Common myeloid progenitor, CD34-positive (primary cell): Measurements from ENCODE around the gene C10orf71.

ENCODE experiments used
- CTCF ChIA-PET: fragments of 350-600 bp; sonication (Branson Sonifier 250); formaldehyde crosslinking; loops from one replicate; lab custom pipeline; 2021; ENCODE audit warnings: antibody characterized with exemption; lab: Charles Lee
- POLR2A ChIA-PET: fragments of 350-600 bp; sonication (Branson Sonifier 250); formaldehyde crosslinking; loops from one replicate; lab custom pipeline; 2021; ENCODE audit warnings: antibody characterized with exemption; lab: Charles Lee
- DNase-seq, 3 donors: peaks; one replicate each; pipeline versions ENCODE4 v3.0.0 to v3.0.0-alpha.2; 2013
- H3K27ac ChIP-seq, 2 experiments: 1 replicate in 1 of 2; 2 replicates in 1 of 2; pipeline ENCODE4 v1.7.0; 2013; ENCODE audit warnings: inconsistent platforms in 2 of 2, low read length in 2 of 2, mild to moderate bottlenecking in 2 of 2, low read depth in 1 of 2, moderate library complexity in 1 of 2; ENCODE audit not compliant: severe bottlenecking in 2 of 2, insufficient read depth in 1 of 2, poor library complexity in 1 of 2
- H3K27me3 ChIP-seq, 5 experiments: replicated peaks in 2 of 5; 1 replicate in 3 of 5; 2 replicates in 2 of 5; pipeline versions ENCODE4 v1.6.1 to v1.7.0; 2013; ENCODE audit warnings: low read length in 4 of 5, mild to moderate bottlenecking in 2 of 5, moderate library complexity in 2 of 5, inconsistent platforms in 1 of 5; ENCODE audit not compliant: insufficient read depth in 5 of 5, control insufficient read depth in 4 of 5
- H3K36me3 ChIP-seq, 4 experiments: 1 replicate in 2 of 4; 2 replicates in 2 of 4; pipeline versions ENCODE4 v1.6.1 to v1.7.0; 2013; ENCODE audit warnings: low read length in 3 of 4, control low read depth in 1 of 4, mild to moderate bottlenecking in 1 of 4; ENCODE audit not compliant: control insufficient read depth in 4 of 4, insufficient read depth in 4 of 4
- H3K4me1 ChIP-seq, 4 experiments: 1 replicate in 3 of 4; 2 replicates in 1 of 4; pipeline versions ENCODE4 v1.6.1 to v1.7.1; 2013; ENCODE audit warnings: low read length in 3 of 4, mild to moderate bottlenecking in 3 of 4, control low read depth in 1 of 4, inconsistent platforms in 1 of 4, moderate library complexity in 1 of 4; ENCODE audit not compliant: control insufficient read depth in 4 of 4, insufficient read depth in 4 of 4; ENCODE audit errors: control extremely low read depth in 1 of 4
- H3K4me3 ChIP-seq, 7 experiments: 1 replicate in 4 of 7; 2 replicates in 3 of 7; pipeline versions ENCODE4 v1.5.1 to v1.7.0; 2013; ENCODE audit warnings: mild to moderate bottlenecking in 7 of 7, low read length in 6 of 7, moderate library complexity in 6 of 7, inconsistent platforms in 2 of 7, low read depth in 2 of 7, control low read depth in 1 of 7; ENCODE audit not compliant: insufficient read depth in 4 of 7, control insufficient read depth in 1 of 7; ENCODE audit errors: extremely low read depth in 1 of 7
- H3K9me3 ChIP-seq, 5 experiments: 1 replicate in 4 of 5; 2 replicates in 1 of 5; pipeline versions ENCODE4 v1.6.1 to v1.7.1; 2013; ENCODE audit warnings: low read length in 4 of 5, mild to moderate bottlenecking in 2 of 5, inconsistent platforms in 1 of 5, low read depth in 1 of 5, moderate library complexity in 1 of 5; ENCODE audit not compliant: control insufficient read depth in 4 of 5, insufficient read depth in 2 of 5; ENCODE audit errors: control extremely low read depth in 1 of 5
- WGBS: methylation state at CpG from one replicate; pipeline ENCODE4 v1.1.5; 2013; ENCODE audit not compliant: insufficient coverage; 5-methylcytosine and 5-hydroxymethylcytosine counted together

C10orf71 gene

DNA sequence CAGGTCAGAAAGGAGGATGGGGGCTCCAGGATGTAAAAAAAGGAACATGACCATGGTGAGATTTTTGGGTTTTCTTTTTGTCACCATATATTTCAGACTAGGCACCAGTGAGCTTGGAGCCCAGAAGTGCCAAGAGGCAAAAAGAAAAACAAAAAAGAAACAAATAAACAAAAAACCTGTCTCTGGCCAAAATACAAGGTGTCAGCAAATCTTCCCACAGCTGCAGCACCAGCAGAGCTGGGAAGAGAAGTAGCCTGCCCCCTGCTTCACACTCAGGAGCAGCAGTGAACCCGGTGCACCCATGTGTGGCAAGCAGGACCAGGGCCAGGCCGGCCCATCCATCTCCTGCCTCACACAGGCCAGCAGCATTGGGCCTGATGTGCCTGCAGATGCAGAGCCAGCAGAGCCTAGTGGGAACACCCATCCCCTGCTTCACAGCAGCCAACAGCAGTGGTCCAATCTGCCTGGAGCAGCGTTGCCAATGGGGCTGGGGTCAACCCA lies 34.7 kb upstream of the C10orf71 start:
- no peak for DNase-seq
- Histone ChIP-seq H3K27ac (no peak overlapping the region), H3K27me3 (no peaks in the 10 kb centered on the region), H3K4me1 (peaks cover 0 to 7% (median 0%) of the 10 kb centered on the region in 4 experiments), H3K9me3 (peaks cover 3 to 22% (median 8%) of the 10 kb centered on the region in 5 experiments), H3K4me3 (no peak overlapping the region), H3K36me3 (no peaks in the 10 kb centered on the region)
- ChIA-PET POLR2A (no interaction called here), CTCF (interaction anchor here (0.9 to 1.4 kb wide), 2 partner anchors 9 to 33 kb away, joined by 3 read pairs; no protein-coding TSS in a partner anchor)
- 100% methylated on average over 3 of the region's 3 CpGs for WGBS

DNA sequence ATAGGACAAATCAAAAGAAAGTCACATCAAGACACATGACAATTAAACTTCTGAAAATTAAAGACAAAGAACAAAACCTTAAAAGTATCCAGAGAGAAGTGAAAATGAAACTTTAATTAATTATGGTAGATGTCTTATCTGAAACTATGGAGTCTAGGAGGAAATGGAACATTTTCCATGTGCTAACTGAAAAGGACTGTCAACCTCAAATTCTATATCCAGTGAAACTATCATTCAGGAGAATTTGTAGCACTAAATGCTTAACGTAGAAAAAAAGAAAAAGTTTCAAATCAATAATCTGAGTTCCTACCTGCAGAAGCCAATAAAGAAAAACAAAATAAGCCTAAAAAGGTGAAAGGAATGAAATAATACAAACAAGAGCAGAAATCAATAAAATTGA lies 33.1 kb upstream of the C10orf71 start:
- Histone ChIP-seq H3K27me3 (no peaks in the 10 kb centered on the region), H3K27ac (no peak overlapping the region), H3K9me3 (peaks cover 3 to 22% (median 8%) of the 10 kb centered on the region in 5 experiments), H3K4me1 (peaks cover 0 to 12% (median 9%) of the 10 kb centered on the region in 4 experiments), H3K4me3 (no peak overlapping the region), H3K36me3 (no peaks in the 10 kb centered on the region)
- CTCF ChIA-PET: no interaction called here
- POLR2A ChIA-PET: no interaction called here
- DNase-seq: peak; percentile 24 to 72 (median 50)
- WGBS: no CpG with 5 or more reads among the region's 1 CpG

DNA sequence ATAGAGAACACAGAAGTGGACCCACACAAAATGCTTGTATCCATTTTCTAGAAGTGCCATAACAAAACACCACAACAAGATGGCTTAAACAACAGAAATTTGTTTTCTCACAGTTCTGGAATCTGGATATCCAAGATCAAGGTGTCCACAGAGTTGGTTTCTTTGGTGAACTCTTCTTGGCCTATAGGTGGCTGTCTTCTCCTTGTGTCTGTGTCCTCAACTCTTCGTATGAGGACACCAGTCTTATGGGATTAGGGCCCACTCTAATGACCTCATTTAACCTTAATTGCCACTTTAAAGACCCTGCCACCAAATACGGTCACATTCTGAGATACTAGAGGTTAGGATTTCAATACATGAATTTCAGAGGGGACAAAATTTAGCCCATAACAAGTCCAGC lies 30.8 kb upstream of the C10orf71 start:
- WGBS: 89% methylated on average over 1 of the region's 2 CpGs
- ChIA-PET POLR2A (no interaction called here), CTCF (no interaction called here)
- Histone ChIP-seq H3K27me3 (no peaks in the 10 kb centered on the region), H3K36me3 (no peaks in the 10 kb centered on the region), H3K4me1 (peaks cover 5 to 35% (median 32%) of the 10 kb centered on the region in 4 experiments), H3K9me3 (peaks cover 3 to 22% (median 8%) of the 10 kb centered on the region in 5 experiments), H3K27ac (no peak overlapping the region), H3K4me3 (no peak overlapping the region)
- DNase-seq: no peak

DNA sequence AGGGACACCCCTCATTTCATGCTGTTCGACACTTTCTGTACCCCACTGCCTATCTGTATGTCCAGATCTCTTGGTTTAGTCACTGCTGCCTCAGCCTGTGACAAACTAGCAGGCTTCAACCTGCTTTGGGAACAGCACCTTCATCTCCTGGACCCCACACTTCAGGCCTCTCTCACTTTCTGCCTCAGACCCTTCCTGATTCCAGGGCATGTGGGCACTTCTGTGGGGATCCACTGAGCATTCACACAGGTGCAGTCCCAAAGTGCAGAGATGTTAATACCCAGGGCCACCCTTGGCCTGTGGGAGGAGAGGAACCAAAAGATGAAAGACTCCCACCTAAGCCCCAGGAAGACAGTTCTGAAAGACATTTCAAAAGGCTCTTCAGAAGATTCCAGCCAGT lies 29.4 kb upstream of the C10orf71 start:
- WGBS: 100% methylated on average over 1 of the region's 1 CpG
- POLR2A ChIA-PET: no interaction called here

DNA sequence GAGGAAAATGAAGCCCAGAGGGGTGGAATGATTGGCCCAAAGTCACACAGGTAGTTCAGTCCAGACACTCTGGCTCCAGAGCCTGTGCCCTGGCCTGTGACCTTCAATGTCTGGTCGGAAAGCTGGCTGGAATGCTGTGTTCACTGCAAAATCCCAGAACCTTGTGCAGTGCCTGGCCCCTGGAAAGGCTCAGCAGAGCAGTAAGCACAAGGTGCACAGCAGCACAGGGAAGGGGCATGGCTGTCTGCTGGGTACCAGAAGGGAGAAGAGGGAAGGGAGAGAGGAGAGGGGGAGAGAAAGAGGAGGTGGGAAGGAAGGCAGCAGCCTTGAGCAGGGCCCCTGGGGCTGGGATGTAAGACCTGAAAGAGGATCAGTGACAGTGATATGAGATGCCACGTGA lies 28.4 kb upstream of the C10orf71 start:
- WGBS: 97% methylated on average over 2 of the region's 2 CpGs
- Histone ChIP-seq H3K4me3 (no peak overlapping the region), H3K4me1 (peaks cover 7 to 47% (median 40%) of the 10 kb centered on the region in 4 experiments), H3K27ac (no peak overlapping the region), H3K9me3 (peaks cover 0 to 12% (median 2%) of the 10 kb centered on the region in 5 experiments), H3K27me3 (no peaks in the 10 kb centered on the region), H3K36me3 (no peaks in the 10 kb centered on the region)
- no peak for DNase-seq
- POLR2A ChIA-PET: no interaction called here
- CTCF ChIA-PET: interaction anchor here (0.9 to 4.0 kb wide), 4 partner anchors 9 to 109 kb away, joined by 3 to 21 read pairs (median 4); no protein-coding TSS in a partner anchor

More for the DNA sequence above, 29.4 kb upstream of the C10orf71 start:
- DNase-seq: no peak
- H3K4me3 ChIP-seq: no peak overlapping the region
- H3K36me3 ChIP-seq: no peaks in the 10 kb centered on the region
- H3K27me3 ChIP-seq: no peaks in the 10 kb centered on the region
- peaks cover 7 to 47% (median 38%) of the 10 kb centered on the region in 4 experiments for H3K4me1 ChIP-seq
- CTCF ChIA-PET: no interaction called here
- H3K27ac ChIP-seq: no peak overlapping the region
- peaks cover under 1 to 20% (median 6%) of the 10 kb centered on the region in 5 experiments for H3K9me3 ChIP-seq

DNA sequence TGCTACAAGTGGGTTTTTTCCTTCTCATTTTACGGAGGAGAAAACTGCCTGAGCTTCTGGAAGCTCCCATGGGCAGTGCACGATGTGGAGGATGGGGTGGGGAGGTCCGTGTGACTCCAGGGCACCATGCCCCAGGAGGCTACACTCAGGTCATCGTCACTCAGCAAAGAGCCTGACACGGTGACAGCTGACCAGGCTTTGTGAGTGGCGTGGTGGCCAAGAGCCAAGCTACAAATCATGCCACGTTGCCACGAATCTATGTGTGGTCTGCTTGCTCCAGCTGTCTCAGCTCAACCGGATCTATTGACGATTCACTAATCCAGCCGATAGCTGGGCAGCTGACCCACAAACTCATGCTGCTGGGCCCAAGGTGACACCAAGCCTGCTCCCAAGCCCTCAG lies 27.6 kb upstream of the C10orf71 start:
- 83% methylated on average over 10 of the region's 11 CpGs for WGBS
- CTCF ChIA-PET: interaction anchor here (0.9 to 4.0 kb wide), 6 partner anchors 8 to 110 kb away, joined by 3 to 21 read pairs (median 5); no protein-coding TSS in a partner anchor
- peaks cover 0 to 5% (median 2%) of the 10 kb centered on the region in 5 experiments for H3K9me3 ChIP-seq
- no peaks in the 10 kb centered on the region for H3K27me3 ChIP-seq
- no peaks in the 10 kb centered on the region for H3K36me3 ChIP-seq
- no peak for DNase-seq
- no peak overlapping the region for H3K4me3 ChIP-seq
- POLR2A ChIA-PET: no interaction called here
- H3K4me1 ChIP-seq: peaks cover 7 to 47% (median 40%) of the 10 kb centered on the region in 4 experiments
- H3K27ac ChIP-seq: no peak overlapping the region
